HCT116 (cell line): ENCODE results near the gene MDM4. TPM values are rescaled to one million over a fixed set of nuclear protein-coding genes. Genes with fewer than 3 reads are reported as not detected.

Experiments used
- ATAC-seq: fragments of 200-7000 bp; cut with Tn5 transposase; 2 replicates; pipeline ENCODE4 v1.9.1; 2020; ENCODE audit warnings: mild to moderate bottlenecking, moderate library complexity
- BruUV-seq: library from RNA; stranded (reverse); fragments of 400-500 nt; replicated peaks from 2 replicates; lab custom pipeline; 2021; lab: Mats Ljungman, UMichigan
- CTCF ChIA-PET: fragments of 300-600 bp; sonication (Branson Sonifier 250); formaldehyde crosslinking; loops from one replicate; lab custom pipeline; 2021; ENCODE audit warnings: antibody characterized with exemption; lab: Charles Lee
- POLR2A ChIA-PET: fragments of 300-600, 350-600 bp; sonication (Branson Sonifier 250); formaldehyde crosslinking; loops from one replicate; lab custom pipeline; 2021; ENCODE audit warnings: antibody characterized with exemption; lab: Charles Lee
- RAD21 ChIA-PET, 2 experiments: fragments of 300-600 bp; sonication (Branson Sonifier 250); formaldehyde crosslinking; loops; one replicate each; lab custom pipeline; 2023; ENCODE audit warnings: low total read pairs in 2 of 2; ENCODE audit not compliant: uncharacterized antibody in 2 of 2, unreplicated experiment in 2 of 2, low non-redundant PET in 1 of 2; lab: Charles Lee
- DNase-seq: peaks from one replicate; pipeline ENCODE4 v3.0.0-alpha.2; 2010; ENCODE audit warnings: low read depth, low spot score
- H2AFZ ChIP-seq: fragments of 200-600 bp; shearing (Covaris generic), sonication (generic); 2 replicates; pipeline ENCODE4 v1.6.1; 2017; ENCODE audit warnings: low read depth, mixed run types, mixed read lengths, antibody characterized with exemption, low read length; ENCODE audit not compliant: poor library complexity, severe bottlenecking
- H3K27ac ChIP-seq: 2 replicates; pipeline ENCODE4 v1.5.1; 2012; ENCODE audit warnings: low read depth, low read length
- H3K27me3 ChIP-seq: fragments of 200-600 bp; sonication (generic); 2 replicates; pipeline ENCODE4 v1.6.1; 2016; ENCODE audit warnings: mixed run types, low read length, mixed read lengths; ENCODE audit not compliant: insufficient read depth
- H3K36me3 ChIP-seq, 2 experiments: fragments of 200-500 bp in 1 of 2; fragments of 200-600 bp in 1 of 2; sonication (Bioruptor generic) in 1 of 2; sonication (generic) in 1 of 2; 2 replicates each; pipeline versions ENCODE4 v1.5.1 to v1.6.1; 2014 to 2016; ENCODE audit warnings: low read length in 2 of 2, inconsistent platforms in 1 of 2, mixed read lengths in 1 of 2, mixed run types in 1 of 2; ENCODE audit not compliant: insufficient read depth in 2 of 2, control insufficient read depth in 1 of 2
- H3K4me1 ChIP-seq, 2 experiments: fragments of 200-600 bp in 1 of 2; sonication (generic) in 1 of 2; 2 replicates each; pipeline versions ENCODE4 v1.5.1 to v1.6.1; 2012 to 2017; ENCODE audit warnings: low read length in 2 of 2, inconsistent platforms in 1 of 2, mild to moderate bottlenecking in 1 of 2, mixed read lengths in 1 of 2, mixed run types in 1 of 2, moderate library complexity in 1 of 2; ENCODE audit not compliant: insufficient read depth in 2 of 2, control insufficient read depth in 1 of 2
- H3K4me2 ChIP-seq: fragments of 200-600 bp; sonication (generic); 2 replicates; pipeline ENCODE4 v1.6.1; 2017; ENCODE audit warnings: mixed run types, low read length, mixed read lengths
- H3K4me3 ChIP-seq, 2 experiments: fragments of 200-600 bp in 1 of 2; sonication (generic) in 1 of 2; replicated peaks in 1 of 2; 2 replicates each; pipeline ENCODE4 v1.5.1; 2011 to 2016; ENCODE audit warnings: low read length in 2 of 2, control low read depth in 1 of 2, low read depth in 1 of 2, mild to moderate bottlenecking in 1 of 2, mixed read lengths in 1 of 2, mixed run types in 1 of 2
- H3K79me2 ChIP-seq: fragments of 200-600 bp; sonication (generic); 2 replicates; pipeline ENCODE4 v1.6.1; 2017; ENCODE audit warnings: mild to moderate bottlenecking, mixed run types, low read length, moderate library complexity, mixed read lengths; ENCODE audit not compliant: insufficient read depth
- H3K9ac ChIP-seq: fragments of 200-600 bp; sonication (generic); 2 replicates; pipeline ENCODE4 v1.6.1; 2016; ENCODE audit warnings: low read length, mixed read lengths
- H3K9me2 ChIP-seq: fragments of 200-600 bp; sonication (generic), shearing (Covaris generic); 2 replicates; pipeline ENCODE4 v1.6.1; 2017; ENCODE audit warnings: mixed run types, mild to moderate bottlenecking, moderate library complexity; ENCODE audit not compliant: insufficient read depth
- H3K9me3 ChIP-seq, 2 experiments: fragments of 200-500 bp in 1 of 2; fragments of 200-600 bp in 1 of 2; sonication (Bioruptor generic) in 1 of 2; sonication (generic) in 1 of 2; 2 replicates each; pipeline ENCODE4 v1.6.1; 2014 to 2017; ENCODE audit warnings: low read length in 2 of 2, mixed read lengths in 2 of 2, inconsistent platforms in 1 of 2, low read depth in 1 of 2, mild to moderate bottlenecking in 1 of 2, mixed run types in 1 of 2, moderate library complexity in 1 of 2; ENCODE audit not compliant: control insufficient read depth in 1 of 2, insufficient read depth in 1 of 2
- H4K20me1 ChIP-seq: fragments of 200-600 bp; sonication (generic), shearing (Covaris generic); 2 replicates; pipeline ENCODE4 v1.6.1; 2017; ENCODE audit warnings: mixed run types, mild to moderate bottlenecking, moderate library complexity; ENCODE audit not compliant: insufficient read depth
- ATF3 ChIP-seq: IDR thresholded peaks from 2 replicates; pipeline ENCODE4 v1.6.1; 2012
- CBX3 ChIP-seq: IDR thresholded peaks from 2 replicates; pipeline ENCODE4 v1.6.1; 2012; ENCODE audit warnings: low read depth
- CEBPB ChIP-seq: IDR thresholded peaks from 2 replicates; pipeline ENCODE4 v1.6.1; 2012; ENCODE audit warnings: low read depth
- CTCF ChIP-seq, 3 experiments: fragments of 200-600 bp in 1 of 3; sonication (generic) in 1 of 3; IDR thresholded peaks in 2 of 3; conservative IDR thresholded peaks in 1 of 3; 2 replicates each; pipeline ENCODE4 v1.5.1; 2012 to 2017; ENCODE audit warnings: low read depth in 2 of 3, low read length in 2 of 3, antibody characterized with exemption in 1 of 3, borderline replicate concordance in 1 of 3, control low read depth in 1 of 3, mild to moderate bottlenecking in 1 of 3, mixed read lengths in 1 of 3, mixed run types in 1 of 3, moderate library complexity in 1 of 3; ENCODE audit not compliant: insufficient read depth in 1 of 3
- EGR1 ChIP-seq: IDR thresholded peaks from 2 replicates; pipeline ENCODE4 v1.6.1; 2012; ENCODE audit warnings: low read depth
- EZH2 ChIP-seq: fragments of 200-600 bp; sonication (generic); IDR thresholded peaks from 2 replicates; pipeline ENCODE4 v1.6.1; 2017; ENCODE audit warnings: antibody characterized with exemption, mixed run types
- EZH2phosphoT487 ChIP-seq: fragments of 200-600 bp; IDR thresholded peaks from 2 replicates; pipeline ENCODE4 v1.6.1; 2018; ENCODE audit warnings: antibody characterized with exemption, borderline replicate concordance
- FOSL1 ChIP-seq: IDR thresholded peaks from 2 replicates; pipeline ENCODE4 v1.6.1; 2012; ENCODE audit warnings: low read depth
- JUND ChIP-seq: IDR thresholded peaks from 2 replicates; pipeline ENCODE4 v1.6.1; 2012
- MAX ChIP-seq: IDR thresholded peaks from 2 replicates; pipeline ENCODE4 v1.6.1; 2012
- POLR2A ChIP-seq: IDR thresholded peaks from 2 replicates; pipeline ENCODE4 v1.7.0; 2011; ENCODE audit warnings: borderline replicate concordance; ENCODE audit not compliant: insufficient read depth, insufficient read length; ENCODE audit errors: extremely low read depth
- POLR2AphosphoS5 ChIP-seq: IDR thresholded peaks from 2 replicates; pipeline ENCODE4 v1.6.1; 2011; ENCODE audit warnings: mild to moderate bottlenecking, low read depth, low read length, moderate library complexity
- REST ChIP-seq: IDR thresholded peaks from 2 replicates; pipeline ENCODE4 v1.6.1; 2012; ENCODE audit warnings: low read depth
- SIN3A ChIP-seq: IDR thresholded peaks from 2 replicates; pipeline ENCODE4 v1.6.1; 2012; ENCODE audit warnings: low read depth
- SP1 ChIP-seq: IDR thresholded peaks from 2 replicates; pipeline ENCODE4 v1.6.1; 2012; ENCODE audit warnings: low read depth
- SRF ChIP-seq: IDR thresholded peaks from 2 replicates; pipeline ENCODE4 v1.6.1; 2012; ENCODE audit warnings: low read depth
- TCF7L2 ChIP-seq: IDR thresholded peaks from 2 replicates; pipeline ENCODE4 v1.7.0; 2011; ENCODE audit warnings: borderline replicate concordance, inconsistent platforms; ENCODE audit not compliant: insufficient read depth, insufficient read length; ENCODE audit errors: extremely low read depth
- ZFX ChIP-seq: fragments of 450-650 bp; IDR thresholded peaks from 2 replicates; pipeline ENCODE4 v1.6.1; 2017
- ZNF274 ChIP-seq: fragments of 200-500 bp; sonication (Bioruptor generic); IDR thresholded peaks from 2 replicates; pipeline ENCODE4 v1.6.1; 2014; ENCODE audit warnings: mild to moderate bottlenecking, low read depth, low read length, inconsistent platforms
- intact Hi-C: fragments of 100-400 bp; cut with micrococcal nuclease; formaldehyde crosslinking; loops from 2 replicates; pipeline ENCODE4 v1.10.0; 2022
- total RNA-seq: library from RNA; stranded (reverse); gene quantifications from one replicate; pipeline ENCODE4 v1.2.1, GENCODE V29; 2021; ENCODE audit not compliant: unreplicated experiment

Gene MDM4
- total RNA-seq, 1 experiment from 2014 or later: 79.5 TPM

- no peak overlapping the region for H3K9ac ChIP-seq
- intact Hi-C loops: no loop called here
- no peak overlapping the region for H3K4me2 ChIP-seq
- BruUV-seq: no TSS peak
- TF ChIP-seq ZFX: no peak
- no peak for TF ChIP-seq REST
- no peak for TF ChIP-seq ZNF274
- no peak for TF ChIP-seq ATF3
- TF ChIP-seq CBX3: no peak
- no peak for TF ChIP-seq EZH2phosphoT487
- no peak for TF ChIP-seq SP1
- TF ChIP-seq TCF7L2: no peak
- no peak for TF ChIP-seq EGR1
- TF ChIP-seq SRF: no peak
- no peak for TF ChIP-seq CTCF (IDR thresholded peaks at IDR 0.05 in 2 of 3, conservative IDR thresholded peaks at IDR 0.05 in 1 of 3; ENCODE audit: borderline replicate concordance in 1 of 3, insufficient read depth in 1 of 3, low read depth in 2 of 3, low read length in 2 of 3)
- no peak for TF ChIP-seq POLR2AphosphoS5
- no peak for TF ChIP-seq JUND
- no peak for TF ChIP-seq SIN3A
- no peak for TF ChIP-seq CEBPB
- no peak for TF ChIP-seq POLR2A
- TF ChIP-seq FOSL1: no peak
- no peak for TF ChIP-seq EZH2
- no peak for TF ChIP-seq MAX
- no peaks in the 10 kb centered on the region for H3K4me1 ChIP-seq
- ChIA-PET POLR2A (interaction anchor here (0.5 kb wide), 1 partner anchor 13 kb away, joined by 4 read pairs; no protein-coding TSS in a partner anchor), CTCF (no interaction called here), RAD21 (no interaction called here)
- no peak for ATAC-seq
- no peaks in the 10 kb centered on the region for H3K36me3 ChIP-seq
- no peak overlapping the region for H3K27ac ChIP-seq
- H3K4me3 ChIP-seq: no peak overlapping the region
- no peaks in the 10 kb centered on the region for H3K79me2 ChIP-seq
- no peak overlapping the region for H2AFZ ChIP-seq
- H3K9me2 ChIP-seq: no peaks in the 10 kb centered on the region
- no peaks in the 10 kb centered on the region for H4K20me1 ChIP-seq
- no peaks in the 10 kb centered on the region for H3K9me3 ChIP-seq
- no peak for DNase-seq
- no peaks in the 10 kb centered on the region for H3K27me3 ChIP-seq
Observed at GRCh38 chr1:204598319-204598969, 82.2 kb downstream of the MDM4 start.
